Activated naive CD4-positive, alpha-beta T cell treated with anti-CD3 and anti-CD28 coated beads, Interleukin-2, amount 50 U/mL, for 72 hours (primary cell): ENCODE results near the gene TBX2. TPM values are rescaled to one million over a fixed set of nuclear protein-coding genes. Genes with fewer than 3 reads are reported as not detected.

Experiments
- ATAC-seq, 2 donors: fragments of 150-1000 bp; cut with Tn5 transposase; 2 replicates each; pipeline ENCODE4 v1.10.0; 2021; ENCODE audit warnings: mild to moderate bottlenecking in 2 of 2, moderate library complexity in 2 of 2
- DNase-seq, 2 donors: peaks; one replicate each; pipeline ENCODE4 v3.0.0; 2021 to 2022; ENCODE audit warnings: low spot score in 2 of 2
- H3K27ac Mint-ChIP-seq, 2 donors: one replicate each; pipeline ENCODE4 v1.8.0; 2022; ENCODE audit warnings: mild to moderate bottlenecking in 2 of 2, mixed read lengths in 2 of 2
- H3K36me3 Mint-ChIP-seq, 2 donors: one replicate each; pipeline ENCODE4 v1.8.0; 2022; ENCODE audit warnings: mixed read lengths in 2 of 2
- H3K9me3 Mint-ChIP-seq, 2 donors: one replicate each; pipeline ENCODE4 v1.8.0; 2022; ENCODE audit warnings: mixed read lengths in 2 of 2
- total RNA-seq, 2 donors: library from RNA; stranded (reverse); gene quantifications; one replicate each; pipeline ENCODE4 v1.2.3, GENCODE V29; 2022

Gene TBX2
- total RNA-seq, 2 donors from 2014 or later: not detected

DNA sequence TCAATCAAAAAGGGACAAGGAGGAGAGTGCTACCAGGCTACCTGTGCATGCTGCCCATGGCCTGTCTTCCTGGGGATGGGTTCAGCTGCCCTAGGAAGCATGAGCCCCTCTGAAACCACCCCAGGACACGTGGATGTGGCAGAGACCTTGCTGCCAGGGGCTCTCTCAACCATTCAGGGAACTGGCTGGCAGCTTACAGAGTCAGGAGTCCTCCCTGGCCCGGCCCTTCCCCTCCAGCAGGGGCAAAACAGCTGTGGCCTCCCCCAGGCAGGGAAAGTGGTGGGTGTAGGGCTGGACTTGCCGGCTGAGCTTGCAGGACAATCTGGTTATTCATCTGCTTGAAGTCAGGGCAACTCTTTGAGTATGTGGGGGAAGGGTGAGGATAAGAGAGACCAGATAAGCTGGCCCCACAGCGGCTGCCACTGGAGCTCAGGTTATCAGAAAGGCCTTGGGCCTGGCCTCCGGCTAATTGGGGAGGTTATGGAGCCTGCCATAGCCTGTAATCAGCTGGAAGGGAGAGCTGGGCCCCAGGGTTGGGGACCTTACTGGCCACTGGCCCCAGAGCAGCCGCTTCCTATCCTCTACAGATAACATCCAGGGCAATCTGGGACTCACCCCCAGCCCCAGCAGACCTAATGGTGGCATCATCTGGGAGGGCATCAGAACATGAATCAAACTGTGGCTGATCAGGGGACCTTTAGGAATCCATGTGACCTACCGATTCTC lies 5.6 kb upstream of the TBX2 start:
- no peak for ATAC-seq
- DNase-seq: no peak
- peaks cover 0 to 6% of the 10 kb centered on the region in 2 donors for H3K36me3 Mint-ChIP-seq
- no peaks in the 10 kb centered on the region for H3K9me3 Mint-ChIP-seq
- H3K27ac Mint-ChIP-seq: no peak overlapping the region

- ATAC-seq (no peak), DNase-seq (no peak)
- Mint-ChIP-seq H3K9me3 (no peaks in the 10 kb centered on the region), H3K27ac (no peak overlapping the region), H3K36me3 (peaks cover 0 to 6% of the 10 kb centered on the region in 2 donors)
Observed at GRCh38 chr17:61394630-61395408, 4.8 kb upstream of the TBX2 start.

- no peaks in the 10 kb centered on the region for H3K9me3 Mint-ChIP-seq
- ATAC-seq (no peak), DNase-seq (no peak)
- peaks cover 0 to 6% of the 10 kb centered on the region in 2 donors for H3K36me3 Mint-ChIP-seq
- H3K27ac Mint-ChIP-seq: no peak overlapping the region
Observed at GRCh38 chr17:61395409-61395982, 4.1 kb upstream of the TBX2 start.

- Mint-ChIP-seq H3K9me3 (no peaks in the 10 kb centered on the region), H3K36me3 (peaks cover 0 to 6% of the 10 kb centered on the region in 2 donors), H3K27ac (no peak overlapping the region)
- DNase-seq: no peak
- ATAC-seq: peak in 1 of 2 donors; percentile 39
Observed at GRCh38 chr17:61395983-61396585, 3.6 kb upstream of the TBX2 start.

DNA sequence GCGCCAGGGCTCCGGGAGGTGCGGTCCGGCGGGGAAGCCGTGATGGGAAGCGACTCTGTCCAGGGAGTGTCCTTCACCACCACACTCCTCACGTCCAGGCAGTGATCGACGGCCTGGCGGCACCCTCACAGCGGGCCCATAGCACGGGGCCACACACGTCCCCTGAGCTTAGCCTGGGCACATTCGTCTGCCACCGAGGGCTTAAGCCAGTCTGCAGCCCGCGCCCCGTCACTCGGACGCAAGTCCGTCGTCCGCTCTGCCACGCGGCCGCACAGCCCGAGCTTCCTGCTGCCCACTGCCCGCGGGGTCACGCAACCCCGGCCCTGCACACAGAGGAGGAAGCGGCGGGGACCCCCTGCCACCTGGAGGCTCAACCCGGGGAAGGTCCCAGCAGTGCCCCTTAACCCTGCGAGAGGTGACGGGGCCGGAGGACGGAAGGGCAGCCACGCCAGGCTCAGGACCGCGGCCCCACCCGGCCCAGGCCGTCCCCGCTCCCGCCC lies 3.0 kb upstream of the TBX2 start:
- Mint-ChIP-seq H3K9me3 (no peaks in the 10 kb centered on the region), H3K36me3 (peaks cover 0 to 6% of the 10 kb centered on the region in 2 donors), H3K27ac (no peak overlapping the region)
- no peak for DNase-seq
- ATAC-seq: no peak

DNA sequence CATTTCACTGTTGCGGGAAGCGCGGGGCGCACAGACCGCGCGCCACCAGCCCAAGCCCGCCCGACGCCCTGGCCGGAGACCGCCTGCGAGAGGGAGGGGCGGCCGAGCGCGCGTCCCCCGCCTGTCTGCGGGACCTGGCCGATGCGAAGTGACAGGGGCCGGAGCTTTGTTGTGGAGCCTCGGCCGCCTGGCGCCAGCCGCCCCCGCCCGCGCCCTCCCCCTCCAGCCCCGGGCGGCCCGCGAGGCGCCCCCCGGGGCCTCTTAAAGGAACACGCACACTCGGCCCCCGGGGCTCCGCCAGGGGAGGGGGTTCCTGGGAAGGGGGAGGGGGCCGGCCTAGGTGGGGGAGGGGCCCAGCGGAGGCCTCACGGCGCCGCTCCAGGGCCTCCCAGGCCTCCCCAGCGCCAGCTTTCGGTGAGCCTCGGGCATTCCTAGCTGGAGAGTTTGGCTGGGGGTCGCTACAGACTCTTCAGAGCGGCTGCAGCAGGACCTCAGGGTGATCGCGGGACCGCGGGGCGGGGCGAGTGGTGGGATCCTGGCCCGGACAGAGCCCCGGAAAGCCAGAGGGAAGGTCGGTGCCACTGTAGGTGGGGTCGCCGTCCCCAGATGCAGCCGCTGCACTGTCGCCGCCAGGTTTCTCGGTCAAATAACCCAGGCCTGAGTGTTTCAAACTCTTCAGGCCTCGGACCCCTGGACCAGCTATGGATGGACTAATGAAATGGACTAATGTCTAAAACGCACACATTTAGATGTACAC lies 2.4 kb upstream of the TBX2 start:
- ATAC-seq (no peak), DNase-seq (no peak)
- Mint-ChIP-seq H3K36me3 (peaks cover 0 to 7% of the 10 kb centered on the region in 2 donors), H3K27ac (no peak overlapping the region), H3K9me3 (no peaks in the 10 kb centered on the region)

GRCh38 chr17:61398721-61399130 lies 917 bp upstream of the TBX2 start:
- H3K27ac Mint-ChIP-seq: no peak overlapping the region
- DNase-seq (no peak), ATAC-seq (no peak)
- H3K36me3 Mint-ChIP-seq: peaks cover 0 to 11% of the 10 kb centered on the region in 2 donors
- H3K9me3 Mint-ChIP-seq: no peaks in the 10 kb centered on the region

GRCh38 chr17:61400066-61400716 lies 548 bp downstream of the TBX2 start:
- H3K36me3 Mint-ChIP-seq: peaks cover 0 to 11% of the 10 kb centered on the region in 2 donors
- H3K9me3 Mint-ChIP-seq: no peaks in the 10 kb centered on the region
- no peak overlapping the region for H3K27ac Mint-ChIP-seq
- DNase-seq: no peak
- no peak for ATAC-seq

GRCh38 chr17:61400717-61401388 lies 1.2 kb downstream of the TBX2 start:
- DNase-seq (no peak), ATAC-seq (peak in 1 of 2 donors; percentile 13)
- H3K9me3 Mint-ChIP-seq: no peaks in the 10 kb centered on the region
- peaks cover 0 to 11% of the 10 kb centered on the region in 2 donors for H3K36me3 Mint-ChIP-seq
- H3K27ac Mint-ChIP-seq: no peak overlapping the region

GRCh38 chr17:61401389-61402072 lies 1.9 kb downstream of the TBX2 start:
- ATAC-seq (no peak), DNase-seq (no peak)
- no peaks in the 10 kb centered on the region for H3K9me3 Mint-ChIP-seq
- H3K36me3 Mint-ChIP-seq: peaks cover 0 to 11% of the 10 kb centered on the region in 2 donors
- no peak overlapping the region for H3K27ac Mint-ChIP-seq

- Mint-ChIP-seq H3K36me3 (peaks cover 0 to 11% of the 10 kb centered on the region in 2 donors), H3K27ac (no peak overlapping the region), H3K9me3 (no peaks in the 10 kb centered on the region)
- DNase-seq: no peak
- no peak for ATAC-seq
Observed at GRCh38 chr17:61402073-61402541, 2.5 kb downstream of the TBX2 start.

- DNase-seq: peak in 1 of 2 donors; percentile 37
- H3K36me3 Mint-ChIP-seq: peaks cover 0 to 11% of the 10 kb centered on the region in 2 donors
- no peaks in the 10 kb centered on the region for H3K9me3 Mint-ChIP-seq
- ATAC-seq: peak in 1 of 2 donors; percentile 29
- H3K27ac Mint-ChIP-seq: peak overlapping the region in 1 of 2 donors; percentile 66
Observed at GRCh38 chr17:61402978-61403800, 3.5 kb downstream of the TBX2 start.

- peaks cover 0 to 6% of the 10 kb centered on the region in 2 donors for H3K36me3 Mint-ChIP-seq
- H3K27ac Mint-ChIP-seq: no peak overlapping the region
- no peak for ATAC-seq
- no peak for DNase-seq
- no peaks in the 10 kb centered on the region for H3K9me3 Mint-ChIP-seq
Observed at GRCh38 chr17:61403801-61404662, 4.4 kb downstream of the TBX2 start.
